HG03439 (cell line): ENCODE results near the gene TSPAN14.

Experiments
- ATAC-seq: cut with Tn5 transposase; IDR thresholded peaks from one replicate; pipeline ENCODE4 v1.9.1; 2021; ENCODE audit warnings: mild to moderate bottlenecking, moderate library complexity; ENCODE audit not compliant: unreplicated experiment

Gene TSPAN14

GRCh38 chr10:80486785-80487420 lies 32.8 kb downstream of the TSPAN14 start:
- no peak for ATAC-seq

GRCh38 chr10:80487421-80487785 lies 33.3 kb downstream of the TSPAN14 start:
- ATAC-seq = no peak

GRCh38 chr10:80487791-80488538 lies 33.9 kb downstream of the TSPAN14 start:
- ATAC-seq = no peak

- ATAC-seq = no peak
Observed at GRCh38 chr10:80488539-80489066, 34.5 kb downstream of the TSPAN14 start.

- no peak for ATAC-seq
Observed at GRCh38 chr10:80489371-80490112, 35.4 kb downstream of the TSPAN14 start.

GRCh38 chr10:80491251-80492102 lies 37.4 kb downstream of the TSPAN14 start:
- ATAC-seq = no peak

GRCh38 chr10:80492848-80493521 lies 38.9 kb downstream of the TSPAN14 start:
- ATAC-seq = no peak

- ATAC-seq = no peak
Observed at GRCh38 chr10:80493522-80494051, 39.5 kb downstream of the TSPAN14 start.

GRCh38 chr10:80496555-80497172 lies 42.6 kb downstream of the TSPAN14 start:
- ATAC-seq = no peak

- ATAC-seq = no peak
Observed at GRCh38 chr10:80497187-80498077, 43.3 kb downstream of the TSPAN14 start.

GRCh38 chr10:80498078-80498832 lies 44.1 kb downstream of the TSPAN14 start:
- no peak for ATAC-seq

GRCh38 chr10:80498833-80499741 lies 45.0 kb downstream of the TSPAN14 start:
- ATAC-seq = no peak

GRCh38 chr10:80500572-80501380 lies 46.7 kb downstream of the TSPAN14 start:
- peak; percentile 48 for ATAC-seq

- ATAC-seq = no peak
Observed at GRCh38 chr10:80501381-80501912, 47.3 kb downstream of the TSPAN14 start.

GRCh38 chr10:80501913-80502521 lies 47.9 kb downstream of the TSPAN14 start:
- ATAC-seq = no peak
